Hepatocyte (in vitro differentiated cells): ENCODE measurements around the gene ARIH2. TPM values are rescaled to one million over a fixed set of nuclear protein-coding genes. Genes with fewer than 3 reads are reported as not detected.

Source experiments
- DNase-seq: peaks from one replicate; pipeline ENCODE4 v3.0.0-alpha.2; 2016; ENCODE audit warnings: low spot score
- H2AFZ ChIP-seq: fragments of 200-600 bp; sonication (generic); 2 replicates; pipeline ENCODE4 v1.6.0; 2016; ENCODE audit warnings: antibody characterized with exemption, mild to moderate bottlenecking
- H3K27ac ChIP-seq: fragments of 200-600 bp; sonication (generic); 2 replicates; pipeline ENCODE4 v1.5.1; 2016; ENCODE audit warnings: mild to moderate bottlenecking
- H3K27me3 ChIP-seq: fragments of 200-600 bp; sonication (generic); 2 replicates; pipeline ENCODE4 v1.6.1; 2016
- H3K36me3 ChIP-seq: fragments of 200-600 bp; sonication (generic); replicated peaks from 2 replicates; pipeline ENCODE4 v1.5.1; 2016; ENCODE audit warnings: low read depth; ENCODE audit not compliant: insufficient read depth
- H3K4me1 ChIP-seq: fragments of 200-600 bp; sonication (generic); 2 replicates; pipeline ENCODE4 v1.5.1; 2016; ENCODE audit warnings: mild to moderate bottlenecking, moderate library complexity; ENCODE audit not compliant: insufficient read depth
- H3K4me2 ChIP-seq: fragments of 200-600 bp; sonication (generic); 2 replicates; pipeline ENCODE4 v1.6.0; 2016
- H3K4me3 ChIP-seq: fragments of 200-600 bp; sonication (generic); 2 replicates; pipeline ENCODE4 v1.5.1; 2016; ENCODE audit warnings: mild to moderate bottlenecking
- H3K79me2 ChIP-seq: fragments of 200-600 bp; sonication (generic); 2 replicates; pipeline ENCODE4 v1.6.0; 2017; ENCODE audit warnings: mild to moderate bottlenecking
- H3K9me2 ChIP-seq: fragments of 200-600 bp; sonication (generic); replicated peaks from 2 replicates; pipeline ENCODE4 v1.6.0; 2017; ENCODE audit warnings: mild to moderate bottlenecking; ENCODE audit not compliant: insufficient read depth
- H3K9me3 ChIP-seq: fragments of 200-600 bp; sonication (generic); 2 replicates; pipeline ENCODE4 v1.5.1; 2016; ENCODE audit warnings: low read depth, mild to moderate bottlenecking
- H4K20me1 ChIP-seq: fragments of 200-600 bp; sonication (generic); 2 replicates; pipeline ENCODE4 v1.6.0; 2016; ENCODE audit warnings: mild to moderate bottlenecking; ENCODE audit not compliant: insufficient read depth, poor library complexity, severe bottlenecking
- CTCF ChIP-seq: fragments of 200-600 bp; sonication (generic); IDR thresholded peaks from 2 replicates; pipeline ENCODE4 v1.5.1; 2016; ENCODE audit warnings: antibody characterized with exemption, mild to moderate bottlenecking; ENCODE audit not compliant: poor library complexity
- EZH2 ChIP-seq: fragments of 200-600 bp; sonication (generic); IDR thresholded peaks from 2 replicates; pipeline ENCODE4 v1.6.1; 2016; ENCODE audit warnings: antibody characterized with exemption, mild to moderate bottlenecking, borderline replicate concordance
- EZH2phosphoT487 ChIP-seq: fragments of 200-600 bp; sonication (generic); IDR thresholded peaks from one replicate; pipeline ENCODE4 v1.6.1; 2018; ENCODE audit warnings: antibody characterized with exemption, mild to moderate bottlenecking, low read depth, moderate library complexity; ENCODE audit not compliant: unreplicated experiment, severe bottlenecking
- WGBS: methylation state at CpG from one replicate; pipeline ENCODE4 v1.1.6; 2016; ENCODE audit warnings: low lambda C conversion rate; ENCODE audit errors: missing lambda C conversion rate; 5-methylcytosine and 5-hydroxymethylcytosine counted together
- polyA plus RNA-seq: library from polyadenylated mRNA; unstranded; fragments of >200 nt; fragmentation: Nextera tagmentation; extraction: Ambion mirVana; gene quantifications from 2 replicates; pipeline ENCODE4 v1.2.1, GENCODE V29; 2016
- total RNA-seq: library from RNA; depleted of rRNA; stranded (reverse); fragments of >200 nt; gene quantifications from 2 replicates; pipeline ENCODE4 v1.2.3, GENCODE V29; 2014

Gene ARIH2
- total and polyA plus RNA-seq, 2 experiments from 2014 or later: 41.7 to 60.9 TPM

DNA sequence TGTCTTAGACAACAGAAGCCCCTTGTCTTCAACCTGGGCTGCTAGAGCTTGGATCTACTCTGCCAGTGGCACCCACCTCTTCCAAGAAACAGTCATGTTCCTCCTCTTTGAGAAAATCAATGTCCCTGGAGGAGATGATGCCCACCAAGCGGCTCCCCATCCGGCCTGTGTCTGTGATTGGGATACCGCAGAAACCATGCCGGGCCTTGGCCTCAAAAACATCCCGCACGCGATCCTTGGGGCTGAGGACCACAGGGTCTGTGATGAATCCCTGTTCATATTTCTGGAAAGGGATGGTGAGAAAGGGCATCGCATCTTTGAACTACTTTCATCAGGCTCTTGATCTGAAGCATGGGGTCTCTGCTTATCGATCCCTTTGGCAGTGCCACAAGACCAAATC, 109.0 kb downstream of the ARIH2 start:
- Histone ChIP-seq H3K27me3 (no peaks in the 10 kb centered on the region), H3K36me3 (no peaks in the 10 kb centered on the region), H3K9me2 (no peaks in the 10 kb centered on the region), H3K27ac (peak overlapping the region; percentile 87), H2AFZ (no peak overlapping the region), H3K4me3 (no peak overlapping the region), H3K4me2 (peak overlapping the region; percentile 95), H3K9me3 (no peaks in the 10 kb centered on the region), H3K4me1 (peaks cover 21% of the 10 kb centered on the region), H3K79me2 (peaks cover 49% of the 10 kb centered on the region), H4K20me1 (no peaks in the 10 kb centered on the region)
- TF ChIP-seq EZH2 (no peak), EZH2phosphoT487 (no peak), CTCF (no peak)
- WGBS: 95% methylated on average over 9 of the region's 9 CpGs
- DNase-seq: no peak

- H3K79me2 ChIP-seq: peaks cover 42% of the 10 kb centered on the region
- 88% methylated on average over 4 of the region's 4 CpGs for WGBS
- no peak overlapping the region for H2AFZ ChIP-seq
- H3K9me3 ChIP-seq: no peaks in the 10 kb centered on the region
- H3K36me3 ChIP-seq: no peaks in the 10 kb centered on the region
- TF ChIP-seq EZH2phosphoT487: no peak
- no peak for TF ChIP-seq EZH2
- no peak for TF ChIP-seq CTCF
- peak overlapping the region; percentile 95 for H3K4me2 ChIP-seq
- H3K27me3 ChIP-seq: no peaks in the 10 kb centered on the region
- peaks cover 15% of the 10 kb centered on the region for H3K4me1 ChIP-seq
- H3K4me3 ChIP-seq: peak overlapping the region; percentile 50
- H4K20me1 ChIP-seq: no peaks in the 10 kb centered on the region
- no peaks in the 10 kb centered on the region for H3K9me2 ChIP-seq
- H3K27ac ChIP-seq: peak overlapping the region; percentile 87
- no peak for DNase-seq
Measured at GRCh38 chr3:49028298-49028672, 109.6 kb downstream of the ARIH2 start.

GRCh38 chr3:49028673-49029562, 110.3 kb downstream of the ARIH2 start, which contains the start of gene IMPDH2:
TSS of gene IMPDH2 (minus strand) at chr3:49029398. CDS start at chr3:49029350, 48 bp downstream.
- Histone ChIP-seq H3K9me2 (no peaks in the 10 kb centered on the region), H3K4me1 (peaks cover 13% of the 10 kb centered on the region), H3K79me2 (peaks cover 38% of the 10 kb centered on the region), H3K27ac (peak within 1 kb of the TSS; percentile 87), H3K27me3 (no peaks in the 10 kb centered on the region), H3K9me3 (no peaks in the 10 kb centered on the region), H2AFZ (peak within 1 kb of the TSS; percentile 38), H3K4me3 (peak within 1 kb of the TSS; percentile 50), H3K36me3 (no peaks in the 10 kb centered on the region), H4K20me1 (no peaks in the 10 kb centered on the region), H3K4me2 (peak within 1 kb of the TSS; percentile 95)
- TF ChIP-seq EZH2: no peak
- peak; percentile 8 for TF ChIP-seq CTCF
- DNase-seq: peak; percentile 98
- WGBS: 7% methylated on average over 52 of the region's 55 CpGs
